Testis (tissue), 2 donors: Measurements from ENCODE around the gene SIN3A.

Experiments used
- CTCF ChIP-seq, 3 experiments: fragments of 450-650 bp in 2 of 3; fragments of 200-600 bp in 1 of 3; sonication (generic) in 1 of 3; IDR thresholded peaks; one replicate each; pipeline ENCODE4 v1.5.1; 2016 to 2019; ENCODE audit warnings: antibody characterized with exemption in 3 of 3, mild to moderate bottlenecking in 2 of 3, moderate library complexity in 1 of 3
- POLR2A ChIP-seq: fragments of 450-650 bp; IDR thresholded peaks from one replicate; pipeline ENCODE4 v1.6.1; 2017; ENCODE audit warnings: antibody characterized with exemption, mild to moderate bottlenecking, moderate library complexity

- TF ChIP-seq CTCF (IDR thresholded peaks at IDR 0.05) = no peak
- no peak for TF ChIP-seq POLR2A
Observed at GRCh38 chr15:75449585-75450306, 1.7 kb downstream of the SIN3A start.
